SHP77 treated with DMSO at 0.1 percent for 48 hours (cell line): Measurements from ENCODE around the gene FXR2.

Experiments
- DNase-seq: peaks from one replicate; lab custom pipeline; 2025; lab: John Stamatoyannopoulos, UW

FXR2 gene

DNA sequence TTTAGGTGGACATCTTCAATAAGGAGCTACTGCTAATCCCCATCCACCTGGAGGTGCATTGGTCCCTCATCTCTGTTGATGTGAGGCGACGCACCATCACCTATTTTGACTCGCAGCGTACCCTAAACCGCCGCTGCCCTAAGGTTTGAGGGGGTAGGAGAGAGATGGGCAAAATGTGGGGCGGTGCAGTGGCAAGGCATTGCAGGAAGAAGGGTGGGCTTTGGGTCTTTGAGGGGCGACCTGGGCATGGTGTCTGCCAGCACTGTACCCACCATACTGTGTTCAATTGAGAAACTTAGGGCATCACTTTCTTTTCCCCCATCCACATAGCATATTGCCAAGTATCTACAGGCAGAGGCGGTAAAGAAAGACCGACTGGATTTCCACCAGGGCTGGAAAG lies 44.3 kb downstream of the FXR2 start:
- DNase-seq, result no peak

DNA sequence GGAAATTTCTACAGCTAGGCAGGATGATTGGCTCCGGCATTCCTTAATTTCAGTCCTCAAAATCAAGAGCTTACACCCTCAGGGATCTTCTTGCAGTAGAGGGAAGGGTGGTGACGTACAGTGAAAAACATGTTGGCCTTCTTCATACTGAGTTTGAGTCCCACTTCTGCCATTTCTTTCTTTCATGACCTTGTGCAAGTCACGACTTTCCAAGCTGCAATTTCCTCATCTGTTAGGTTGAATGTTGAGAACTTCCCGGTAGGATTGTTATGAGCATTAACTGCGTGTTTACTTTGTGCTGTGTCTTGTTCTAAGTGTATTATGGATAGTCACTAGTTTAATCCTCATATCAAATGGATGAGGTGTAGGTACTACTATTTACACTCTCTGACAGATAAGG lies 45.1 kb downstream of the FXR2 start:
- no peak for DNase-seq

DNA sequence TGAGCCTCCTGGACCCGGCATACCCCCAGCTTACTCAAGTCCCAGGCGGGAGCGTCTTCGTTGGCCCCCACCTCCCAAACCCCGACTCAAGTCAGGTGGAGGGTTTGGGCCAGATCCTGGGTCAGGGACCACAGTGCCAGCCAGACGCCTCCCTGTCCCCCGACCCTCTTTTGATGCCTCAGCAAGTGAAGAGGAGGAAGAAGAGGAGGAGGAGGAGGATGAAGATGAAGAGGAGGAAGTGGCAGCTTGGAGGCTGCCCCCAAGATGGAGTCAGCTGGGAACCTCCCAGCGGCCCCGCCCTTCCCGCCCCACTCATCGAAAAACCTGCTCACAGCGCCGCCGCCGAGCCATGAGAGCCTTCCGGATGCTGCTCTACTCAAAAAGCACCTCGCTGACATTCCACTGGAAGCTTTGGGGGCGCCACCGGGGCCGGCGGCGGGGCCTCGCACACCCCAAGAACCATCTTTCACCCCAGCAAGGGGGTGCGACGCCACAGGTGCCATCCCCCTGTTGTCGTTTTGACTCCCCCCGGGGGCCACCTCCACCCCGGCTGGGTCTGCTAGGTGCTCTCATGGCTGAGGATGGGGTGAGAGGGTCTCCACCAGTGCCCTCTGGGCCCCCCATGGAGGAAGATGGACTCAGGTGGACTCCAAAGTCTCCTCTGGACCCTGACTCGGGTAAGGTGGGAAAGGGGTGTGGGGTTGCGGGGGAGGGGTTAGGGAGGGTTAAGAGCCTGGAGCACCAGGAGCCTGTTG lies 51.4 kb downstream of the FXR2 start:
- no peak for DNase-seq

DNA sequence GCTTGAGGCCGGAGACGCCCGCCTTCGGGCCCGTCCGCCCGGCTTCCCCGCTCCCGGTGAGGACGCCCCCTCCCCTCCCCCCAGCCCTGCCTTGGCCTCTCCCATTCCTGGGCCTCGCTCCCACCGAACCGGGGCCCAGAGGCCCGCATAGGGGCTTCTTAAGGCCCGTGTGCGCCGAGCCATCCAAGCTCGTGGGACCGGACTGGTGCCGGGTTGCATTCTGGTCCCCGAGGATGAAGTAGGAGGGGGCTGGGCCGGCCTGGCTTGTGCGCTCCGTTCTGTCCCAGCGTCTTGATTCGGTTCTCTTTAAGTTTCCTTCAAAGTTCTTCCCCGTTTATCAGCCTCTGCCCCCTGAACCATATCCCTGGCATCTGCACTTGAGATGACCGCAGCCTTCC lies 52.5 kb downstream of the FXR2 start:
- no peak for DNase-seq

DNA sequence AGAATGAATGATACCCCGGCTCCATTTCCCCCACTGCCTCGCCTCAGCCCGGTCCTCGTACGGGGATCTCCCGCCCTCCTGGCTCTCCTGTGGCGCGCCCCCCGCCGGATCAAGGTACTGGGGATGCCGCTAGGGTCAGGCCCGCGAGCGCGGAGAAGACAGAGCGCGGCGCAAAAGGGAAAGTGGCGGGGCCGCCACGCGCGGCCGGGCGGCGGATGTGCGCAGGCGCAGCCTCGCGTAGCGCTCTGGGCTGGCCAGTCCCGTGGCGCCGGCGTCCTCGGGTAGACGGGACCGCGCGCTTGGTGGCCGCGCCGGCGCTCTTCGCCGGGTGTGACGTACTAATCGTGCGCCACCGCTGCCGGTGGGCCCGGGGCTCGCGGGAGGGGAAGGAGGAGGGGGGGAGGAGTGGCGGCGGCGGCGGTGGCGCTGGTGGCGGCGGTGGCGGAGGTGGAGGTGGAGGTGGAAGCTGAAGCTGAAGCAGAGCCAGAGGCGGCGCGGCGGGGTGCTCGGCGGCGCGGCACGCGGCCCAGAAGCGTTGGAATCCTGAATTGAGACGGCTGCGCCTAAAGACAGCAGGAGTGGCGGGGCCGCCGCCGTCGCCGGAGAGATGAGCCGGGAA lies 53.0 kb downstream of the FXR2 start, which contains the start of gene SENP3:
Gene SENP3 (plus strand): TSS at position 331 of the 619 bp plus-strand sequence. CDS start 1,158 bp downstream, outside the sequence.
- peak; percentile 76 for DNase-seq

DNA sequence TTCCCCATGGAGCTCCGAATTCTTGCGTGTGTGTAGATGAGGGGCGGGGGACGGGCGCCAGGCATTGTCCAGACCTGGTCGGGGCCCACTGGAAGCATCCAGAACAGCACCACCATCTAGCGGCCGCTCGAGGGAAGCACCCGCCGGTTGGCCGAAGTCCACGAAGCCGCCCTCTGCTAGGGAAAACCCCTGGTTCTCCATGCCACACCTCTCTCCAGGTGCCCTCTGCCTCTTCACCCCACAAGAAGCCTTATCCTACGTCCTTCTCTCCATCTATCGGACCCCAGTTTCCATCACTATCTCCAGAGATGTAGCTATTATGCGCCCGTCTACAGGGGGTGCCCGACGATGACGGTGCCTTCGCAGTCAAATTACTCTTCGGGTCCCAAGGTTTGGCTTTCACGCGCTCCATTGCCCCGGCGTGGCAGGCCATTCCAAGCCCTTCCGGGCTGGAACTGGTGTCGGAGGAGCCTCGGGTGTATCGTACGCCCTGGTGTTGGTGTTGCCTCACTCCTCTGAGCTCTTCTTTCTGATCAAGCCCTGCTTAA lies 53.6 kb downstream of the FXR2 start:
- peak; percentile 90 for DNase-seq

DNA sequence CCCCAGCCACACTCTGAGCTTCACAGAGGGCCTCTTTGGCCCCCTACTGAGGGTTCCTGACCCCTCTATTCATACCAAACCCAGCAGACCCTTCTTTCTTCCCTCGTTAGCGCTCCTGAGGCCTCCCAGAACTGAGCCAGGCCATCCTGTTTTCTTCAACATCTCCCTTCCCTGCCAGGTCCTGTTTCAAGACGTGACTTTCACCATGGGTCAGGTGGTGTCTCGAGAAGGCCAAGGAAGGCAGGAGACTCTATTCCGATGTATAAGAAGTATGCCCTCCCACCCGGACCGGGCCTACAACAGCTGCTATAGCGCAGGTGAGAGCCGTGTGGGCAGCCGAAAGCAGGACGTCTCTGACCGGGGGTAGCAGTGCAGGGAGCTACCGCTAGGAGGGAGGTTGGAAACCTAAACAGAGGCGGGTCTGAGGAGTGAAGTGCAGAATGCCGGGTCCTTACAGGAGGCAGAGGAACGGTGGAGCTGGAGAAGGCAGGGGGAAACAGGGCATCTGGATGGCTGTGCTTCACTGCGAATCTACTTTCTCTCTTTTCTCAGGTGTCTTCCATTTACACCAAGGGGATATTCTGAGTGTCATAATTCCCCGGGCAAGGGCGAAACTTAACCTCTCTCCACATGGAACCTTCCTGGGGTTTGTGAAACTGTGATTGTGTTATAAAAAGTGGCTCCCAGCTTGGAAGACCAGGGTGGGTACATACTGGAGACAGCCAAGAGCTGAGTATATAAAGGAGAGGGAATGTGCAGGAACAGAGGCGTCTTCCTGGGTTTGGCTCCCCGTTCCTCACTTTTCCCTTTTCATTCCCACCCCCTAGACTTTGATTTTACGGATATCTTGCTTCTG lies 54.3 kb downstream of the FXR2 start:
- peak; percentile 77 for DNase-seq

DNA sequence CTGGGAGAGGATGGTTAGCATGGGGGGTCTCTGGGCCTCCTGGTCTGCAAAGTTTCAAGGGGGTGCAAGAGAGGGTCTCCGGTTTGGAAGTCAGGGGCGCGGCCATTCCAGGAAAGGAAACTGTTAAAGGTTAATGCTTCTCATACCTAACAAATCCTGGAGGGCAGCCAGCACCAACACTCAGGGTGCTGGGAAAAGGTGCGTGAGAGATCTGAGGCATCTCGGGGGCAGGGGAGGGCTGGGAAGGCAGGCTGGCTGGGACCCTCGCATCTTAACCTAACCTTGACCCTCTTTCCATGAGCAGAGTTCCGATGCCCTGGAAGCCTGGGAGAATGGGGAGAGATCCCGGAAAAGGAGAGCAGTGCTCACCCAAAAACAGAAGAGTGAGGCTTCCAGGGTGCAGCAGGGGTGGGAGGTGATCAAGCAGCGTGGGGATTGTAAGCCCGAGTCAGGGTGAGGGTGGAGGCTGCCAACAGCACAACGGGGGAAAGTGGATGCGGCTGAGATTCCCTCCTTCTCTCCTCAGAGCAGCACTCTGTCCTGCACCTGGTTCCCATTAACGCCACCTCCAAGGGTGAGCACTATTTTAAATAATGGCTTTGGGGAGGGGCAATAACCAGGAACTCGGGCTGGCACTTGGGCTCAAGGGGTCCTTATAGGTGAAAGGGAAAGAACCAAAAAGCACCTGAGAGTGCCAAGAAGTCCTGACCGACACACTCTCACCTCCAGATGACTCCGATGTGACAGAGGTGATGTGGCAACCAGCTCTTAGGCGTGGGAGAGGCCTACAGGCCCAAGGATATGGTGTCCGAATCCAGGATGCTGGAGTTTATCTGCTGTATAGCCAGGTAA lies 55.2 kb downstream of the FXR2 start:
- DNase-seq, result no peak

DNA sequence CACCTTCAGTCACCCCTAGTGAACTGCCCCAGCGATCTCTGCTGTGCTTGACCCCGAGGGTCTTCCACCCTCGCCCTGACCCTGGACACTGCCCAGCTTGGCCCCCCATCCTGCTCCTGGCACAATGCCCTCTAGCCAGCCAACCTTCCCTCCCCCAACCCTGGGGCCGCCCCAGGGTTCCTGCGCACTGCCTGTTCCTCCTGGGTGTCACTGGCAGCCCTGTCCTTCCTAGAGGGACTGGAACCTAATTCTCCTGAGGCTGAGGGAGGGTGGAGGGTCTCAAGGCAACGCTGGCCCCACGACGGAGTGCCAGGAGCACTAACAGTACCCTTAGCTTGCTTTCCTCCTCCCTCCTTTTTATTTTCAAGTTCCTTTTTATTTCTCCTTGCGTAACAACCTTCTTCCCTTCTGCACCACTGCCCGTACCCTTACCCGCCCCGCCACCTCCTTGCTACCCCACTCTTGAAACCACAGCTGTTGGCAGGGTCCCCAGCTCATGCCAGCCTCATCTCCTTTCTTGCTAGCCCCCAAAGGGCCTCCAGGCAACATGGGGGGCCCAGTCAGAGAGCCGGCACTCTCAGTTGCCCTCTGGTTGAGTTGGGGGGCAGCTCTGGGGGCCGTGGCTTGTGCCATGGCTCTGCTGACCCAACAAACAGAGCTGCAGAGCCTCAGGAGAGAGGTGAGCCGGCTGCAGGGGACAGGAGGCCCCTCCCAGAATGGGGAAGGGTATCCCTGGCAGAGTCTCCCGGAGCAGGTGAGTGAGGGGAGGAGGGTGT lies 56.0 kb downstream of the FXR2 start, which contains the start of gene TNFSF13:
Gene TNFSF13 (plus strand): TSS at position 207 of the 776 bp plus-strand sequence. CDS start 290 bp downstream, at position 497.
- DNase-seq, result no peak

DNA sequence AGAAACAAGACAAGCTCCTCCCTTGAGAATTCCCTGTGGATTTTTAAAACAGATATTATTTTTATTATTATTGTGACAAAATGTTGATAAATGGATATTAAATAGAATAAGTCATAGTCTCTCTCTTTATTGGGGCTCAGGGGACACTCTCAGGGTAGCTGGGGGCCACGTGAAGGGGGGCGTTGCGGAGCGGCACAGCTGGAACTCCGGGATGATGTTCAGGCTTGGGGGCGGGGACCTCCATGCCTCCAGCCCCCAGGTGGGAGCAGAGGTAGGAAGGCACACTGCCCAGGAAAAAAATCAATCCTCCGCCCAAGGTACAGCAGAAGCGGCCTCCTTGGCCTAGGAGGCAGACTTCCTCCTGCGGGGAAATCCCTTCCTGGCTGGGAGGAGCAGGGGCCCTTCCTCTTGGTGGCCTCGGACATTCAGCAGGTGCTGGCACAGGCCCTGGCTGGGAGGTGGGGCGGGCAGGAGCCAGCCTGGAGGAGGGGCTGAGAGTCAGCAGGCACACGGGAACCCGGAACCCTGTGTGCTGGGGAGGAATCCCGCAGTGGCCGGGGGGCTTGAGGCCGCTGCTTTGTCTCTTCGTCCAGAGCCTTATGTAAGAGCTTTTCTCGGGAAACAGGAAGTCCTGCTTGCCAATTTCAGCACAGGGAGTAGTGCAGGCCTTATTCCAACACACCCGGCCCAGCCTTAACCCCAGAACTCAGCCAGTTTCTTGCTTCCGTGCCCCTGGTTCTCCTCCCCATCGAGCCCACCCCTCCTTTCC lies 56.7 kb downstream of the FXR2 start:
- peak; percentile 63 for DNase-seq

DNA sequence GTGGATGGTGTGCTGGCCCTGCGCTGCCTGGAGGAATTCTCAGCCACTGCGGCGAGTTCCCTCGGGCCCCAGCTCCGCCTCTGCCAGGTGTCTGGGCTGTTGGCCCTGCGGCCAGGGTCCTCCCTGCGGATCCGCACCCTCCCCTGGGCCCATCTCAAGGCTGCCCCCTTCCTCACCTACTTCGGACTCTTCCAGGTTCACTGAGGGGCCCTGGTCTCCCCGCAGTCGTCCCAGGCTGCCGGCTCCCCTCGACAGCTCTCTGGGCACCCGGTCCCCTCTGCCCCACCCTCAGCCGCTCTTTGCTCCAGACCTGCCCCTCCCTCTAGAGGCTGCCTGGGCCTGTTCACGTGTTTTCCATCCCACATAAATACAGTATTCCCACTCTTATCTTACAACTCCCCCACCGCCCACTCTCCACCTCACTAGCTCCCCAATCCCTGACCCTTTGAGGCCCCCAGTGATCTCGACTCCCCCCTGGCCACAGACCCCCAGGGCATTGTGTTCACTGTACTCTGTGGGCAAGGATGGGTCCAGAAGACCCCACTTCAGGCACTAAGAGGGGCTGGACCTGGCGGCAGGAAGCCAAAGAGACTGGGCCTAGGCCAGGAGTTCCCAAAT lies 57.4 kb downstream of the FXR2 start:
- no peak for DNase-seq

DNA sequence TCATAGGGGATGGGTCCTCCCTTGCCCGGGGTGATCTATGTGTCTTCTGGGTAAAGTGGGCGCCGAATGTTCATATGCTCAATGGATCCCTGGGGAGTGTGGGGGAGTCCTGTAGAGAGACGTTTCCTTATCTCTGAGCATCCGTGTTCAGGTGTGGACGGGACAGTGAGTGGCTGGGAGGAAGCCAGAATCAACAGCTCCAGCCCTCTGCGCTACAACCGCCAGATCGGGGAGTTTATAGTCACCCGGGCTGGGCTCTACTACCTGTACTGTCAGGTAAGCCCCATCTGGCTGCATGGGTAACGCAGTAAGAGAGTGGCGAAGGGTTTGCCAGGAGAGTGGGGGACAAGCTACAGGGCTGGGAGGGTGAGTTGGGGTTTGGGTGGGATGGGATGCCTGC lies 58.1 kb downstream of the FXR2 start:
- DNase-seq, result no peak

DNA sequence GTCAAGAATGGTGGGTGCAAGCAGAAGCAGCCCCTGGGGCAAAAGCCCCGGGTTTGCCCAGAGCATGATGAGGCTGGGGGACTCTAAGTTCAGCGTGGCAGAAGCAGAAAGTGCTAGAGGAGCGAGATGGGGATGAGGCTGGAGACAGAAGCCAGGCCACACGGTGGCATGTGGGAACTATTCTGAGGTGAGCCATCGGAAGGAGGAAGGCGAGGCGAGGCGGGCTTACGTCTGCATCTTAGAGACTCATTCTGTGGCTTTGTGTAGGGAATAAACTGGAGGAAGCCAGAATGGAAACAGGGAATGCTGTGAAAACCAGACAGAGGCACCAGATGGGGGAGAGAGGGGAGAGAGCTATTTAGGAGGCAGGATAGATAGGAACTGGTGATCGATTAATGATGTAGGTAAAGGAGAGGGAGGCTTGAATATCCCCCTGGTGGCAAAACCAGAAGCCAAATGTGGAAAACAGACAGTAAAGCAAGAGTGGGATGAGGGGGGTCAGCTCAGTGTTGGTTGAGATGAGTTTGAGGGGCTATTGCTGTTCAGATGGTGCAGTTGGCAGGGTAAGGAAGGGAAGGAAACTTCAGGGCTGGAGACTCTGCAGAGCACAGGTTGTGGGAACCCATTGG lies 59.3 kb downstream of the FXR2 start:
- no peak for DNase-seq

DNA sequence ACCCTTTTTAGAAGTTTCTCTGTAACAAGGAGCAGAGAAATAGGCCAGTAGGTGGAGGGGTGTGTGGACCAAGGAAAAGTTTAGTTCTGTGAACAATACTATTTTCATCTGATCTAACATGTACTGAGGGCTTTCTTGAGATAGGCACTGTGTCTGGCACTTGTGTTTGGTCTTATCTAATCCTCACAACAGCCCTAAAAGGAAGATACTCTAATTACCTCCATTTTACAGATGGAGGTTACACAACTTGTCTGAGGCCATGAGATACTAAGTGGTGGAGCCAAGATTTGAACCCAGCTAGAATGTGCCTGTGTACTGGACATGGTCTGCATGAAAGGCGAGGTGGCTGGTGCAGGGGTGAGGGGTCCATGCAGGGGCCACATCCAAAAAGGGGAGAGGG lies 61.3 kb downstream of the FXR2 start:
- no peak for DNase-seq

DNA sequence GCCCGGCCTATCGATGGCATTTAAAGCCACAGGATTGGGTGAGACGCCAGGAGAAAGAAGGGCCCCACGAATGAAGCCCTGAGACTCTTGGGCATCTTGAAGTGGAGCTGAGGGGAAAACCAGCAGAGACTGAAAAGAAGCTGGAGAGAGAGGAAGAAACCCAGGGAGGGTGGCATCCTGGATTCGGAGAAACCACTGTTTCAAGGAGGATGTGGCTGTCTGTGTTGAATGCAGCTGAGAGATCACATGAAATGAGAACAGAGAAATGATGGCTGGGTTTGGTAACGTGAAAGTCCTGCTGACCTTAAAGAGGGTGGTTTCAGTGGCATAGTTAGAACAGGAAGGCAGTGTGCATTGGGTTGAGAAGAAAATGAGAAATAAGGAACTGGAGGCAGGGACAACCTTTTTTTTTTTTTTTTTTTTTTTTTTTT lies 62.1 kb downstream of the FXR2 start:
- DNase-seq, result no peak

DNA sequence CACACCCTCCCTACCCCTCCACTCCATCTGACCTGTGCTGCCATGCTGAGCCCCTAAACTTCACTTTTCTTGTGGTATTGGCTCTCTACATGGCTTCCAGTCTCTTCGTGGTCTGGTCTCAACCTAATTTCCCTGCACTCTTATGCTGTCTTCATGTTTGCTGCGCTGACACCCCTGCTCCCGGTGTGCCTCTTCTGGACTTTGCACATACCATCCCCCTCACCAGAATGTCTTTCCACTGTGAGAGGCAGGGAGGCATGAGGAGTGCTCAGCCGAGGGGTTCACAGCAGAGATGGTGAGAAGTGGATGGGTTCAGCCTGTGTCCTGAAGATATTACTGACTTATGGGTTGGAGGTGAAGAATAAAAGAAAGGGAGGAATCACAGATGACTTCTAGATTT lies 63.3 kb downstream of the FXR2 start:
- no peak for DNase-seq

DNA sequence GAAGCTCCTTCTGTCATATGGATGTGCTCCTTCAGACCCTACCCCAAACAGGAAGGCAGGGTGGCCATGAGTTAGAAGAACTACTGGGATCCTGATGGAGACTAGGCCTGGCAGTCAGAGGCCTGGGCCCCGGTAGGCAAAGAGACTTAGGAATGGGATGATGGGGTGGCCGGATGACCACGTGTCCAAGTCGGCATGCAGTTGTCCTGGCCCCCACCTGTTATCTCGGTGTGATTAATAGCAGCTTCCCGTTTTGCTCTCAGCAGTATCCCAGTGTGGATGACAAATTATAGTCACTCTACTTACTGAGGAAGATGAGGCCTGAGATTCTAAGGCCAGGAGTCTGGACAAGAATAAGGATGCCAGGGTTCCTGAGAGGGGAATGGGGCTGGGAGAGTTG lies 64.4 kb downstream of the FXR2 start:
- DNase-seq, result no peak

DNA sequence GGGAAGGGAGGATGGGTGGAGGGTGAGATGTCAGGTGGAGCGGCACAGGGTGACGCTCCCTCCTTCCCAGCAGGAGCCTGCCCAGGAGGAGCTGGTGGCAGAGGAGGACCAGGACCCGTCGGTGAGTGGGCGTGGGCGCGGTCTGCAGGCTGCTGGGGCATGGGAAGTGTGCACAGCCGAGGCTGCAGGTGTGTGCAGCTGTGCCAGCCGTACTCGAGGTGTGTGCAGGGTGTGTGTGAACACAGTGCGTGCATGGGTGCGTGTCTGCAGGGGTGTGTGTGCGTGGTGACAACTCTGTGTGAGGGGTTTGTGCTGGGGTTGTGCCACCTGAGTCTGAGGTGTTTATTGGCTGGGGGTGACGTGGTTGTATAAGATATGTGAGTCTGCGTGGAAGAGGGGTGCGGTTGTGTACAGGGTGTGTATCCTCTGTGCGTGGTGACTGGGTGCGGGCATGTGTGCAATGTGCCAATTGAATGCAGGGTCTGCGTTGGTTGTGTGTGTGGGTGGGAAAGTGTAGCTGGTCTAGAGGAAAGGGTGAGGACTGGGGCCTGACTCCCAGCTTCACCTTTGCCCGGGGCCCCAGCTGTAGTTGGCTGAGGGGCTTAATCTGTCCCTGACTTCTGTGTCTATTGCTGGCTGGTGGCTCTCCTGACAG lies 65.2 kb downstream of the FXR2 start:
- DNase-seq, result no peak
